Hepatocyte (in vitro differentiated cells): Measurements from ENCODE around the gene KCNQ5.

ENCODE experiments used
- CTCF ChIP-seq: fragments of 200-600 bp; sonication (generic); IDR thresholded peaks from 2 replicates; pipeline ENCODE4 v1.5.1; 2016; ENCODE audit warnings: antibody characterized with exemption, mild to moderate bottlenecking; ENCODE audit not compliant: poor library complexity
- EZH2 ChIP-seq: fragments of 200-600 bp; sonication (generic); IDR thresholded peaks from 2 replicates; pipeline ENCODE4 v1.6.1; 2016; ENCODE audit warnings: antibody characterized with exemption, mild to moderate bottlenecking, borderline replicate concordance

GRCh38 chr6:72579865-72580264 lies 42.0 kb upstream of the KCNQ5 start:
- TF ChIP-seq CTCF (no peak), EZH2 (no peak)
